ENCODE results near the gene PPM1H. TPM values are rescaled to one million over a fixed set of nuclear protein-coding genes. Genes with fewer than 3 reads are reported as not detected.

PPM1H gene
- total and polyA plus RNA-seq, 2 donors (not counting 1 experiment from before 2014, with no cell fraction given) = 0.01 TPM; not detected in 1

DNA sequence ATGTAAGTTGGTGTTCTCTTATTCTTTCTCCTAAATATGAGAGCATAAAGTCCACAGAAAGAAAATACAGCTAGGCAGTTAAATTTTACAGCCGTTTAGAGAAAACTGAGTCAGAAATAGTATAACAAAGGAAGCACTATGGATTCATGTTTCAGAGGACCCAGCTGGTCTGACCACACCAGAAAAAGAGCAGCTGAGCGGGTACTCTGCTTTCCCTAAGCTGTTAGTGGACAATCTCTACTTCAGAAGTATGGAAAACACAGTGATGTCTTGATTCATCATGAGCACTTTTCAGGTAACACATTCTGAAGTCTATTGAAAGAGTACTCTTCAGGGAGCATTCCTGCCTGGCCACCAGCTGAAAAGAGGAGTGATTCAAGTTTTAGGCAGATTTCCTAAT is 12.4 kb downstream of the PPM1H start:
- ChIA-PET CTCF (no interaction called here), POLR2A (no interaction called here)
- Histone ChIP-seq H3K79me2 (ENCODE audit: control insufficient read depth, insufficient read depth, low read length) (no peaks in the 10 kb centered on the region), H4K20me1 (ENCODE audit: control insufficient read depth, insufficient read depth, low read length, poor library complexity, severe bottlenecking) (no peaks in the 10 kb centered on the region), H3K4me1 (ENCODE audit: control insufficient read depth in 2 of 2, insufficient read depth in 2 of 2, low read length in 2 of 2) (no peaks in the 10 kb centered on the region), H3K9me3 (ENCODE audit: control extremely low read depth in 1 of 3, control insufficient read depth in 2 of 3, insufficient read depth in 1 of 3, low read length in 2 of 3) (no peaks in the 10 kb centered on the region), H3K4me2 (replicated peaks; ENCODE audit: low read depth, low read length, poor library complexity, severe bottlenecking) (no peak overlapping the region), H3K27me3 (replicated peaks in 1 of 4; ENCODE audit: control extremely low read depth in 1 of 4, control insufficient read depth in 3 of 4, insufficient read depth in 4 of 4, low read length in 3 of 4) (no peaks in the 10 kb centered on the region), H3K36me3 (replicated peaks in 1 of 2; ENCODE audit: control extremely low read depth in 1 of 2, control insufficient read depth in 1 of 2, extremely low read depth in 1 of 2, insufficient read depth in 2 of 2, low read length in 1 of 2) (no peaks in the 10 kb centered on the region), H3K4me3 (ENCODE audit: control extremely low read depth in 1 of 5, extremely low read depth in 1 of 5, insufficient read depth in 1 of 5, low read depth in 2 of 5, low read length in 4 of 5) (no peak overlapping the region), H3K9ac (ENCODE audit: low read length) (no peak overlapping the region), H2AFZ (ENCODE audit: insufficient read depth, low read depth, low read length, poor library complexity, severe bottlenecking) (no peak overlapping the region), H3K27ac (ENCODE audit: low read length in 2 of 2) (no peak overlapping the region)
- no peak overlapping the region for H3K4me3 Mint-ChIP-seq
- H3K27ac Mint-ChIP-seq = no peak overlapping the region
- no peaks in the 10 kb centered on the region for H3K9me3 Mint-ChIP-seq (ENCODE audit: insufficient read depth)
- H3K27me3 Mint-ChIP-seq = peaks cover 10% of the 10 kb centered on the region
- TF ChIP-seq, protein P1, sequence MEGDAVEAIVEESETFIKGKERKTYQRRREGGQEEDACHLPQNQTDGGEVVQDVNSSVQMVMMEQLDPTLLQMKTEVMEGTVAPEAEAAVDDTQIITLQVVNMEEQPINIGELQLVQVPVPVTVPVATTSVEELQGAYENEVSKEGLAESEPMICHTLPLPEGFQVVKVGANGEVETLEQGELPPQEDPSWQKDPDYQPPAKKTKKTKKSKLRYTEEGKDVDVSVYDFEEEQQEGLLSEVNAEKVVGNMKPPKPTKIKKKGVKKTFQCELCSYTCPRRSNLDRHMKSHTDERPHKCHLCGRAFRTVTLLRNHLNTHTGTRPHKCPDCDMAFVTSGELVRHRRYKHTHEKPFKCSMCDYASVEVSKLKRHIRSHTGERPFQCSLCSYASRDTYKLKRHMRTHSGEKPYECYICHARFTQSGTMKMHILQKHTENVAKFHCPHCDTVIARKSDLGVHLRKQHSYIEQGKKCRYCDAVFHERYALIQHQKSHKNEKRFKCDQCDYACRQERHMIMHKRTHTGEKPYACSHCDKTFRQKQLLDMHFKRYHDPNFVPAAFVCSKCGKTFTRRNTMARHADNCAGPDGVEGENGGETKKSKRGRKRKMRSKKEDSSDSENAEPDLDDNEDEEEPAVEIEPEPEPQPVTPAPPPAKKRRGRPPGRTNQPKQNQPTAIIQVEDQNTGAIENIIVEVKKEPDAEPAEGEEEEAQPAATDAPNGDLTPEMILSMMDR (IDR thresholded peaks at IDR 0.05) = no peak
- no peak for TF ChIP-seq EZH2 (IDR thresholded peaks at IDR 0.05; ENCODE audit: borderline replicate concordance, insufficient read depth, low read depth, low read length, poor library complexity, severe bottlenecking)
- ATAC-seq (ENCODE audit: low read depth) = no peak
- DNase-seq = no peak
- intact Hi-C loops (cut with micrococcal nuclease) = no loop called here
- 86% methylated on average over 1 of the region's 2 CpGs for WGBS (ENCODE audit: insufficient coverage)
- H3K4me1 Mint-ChIP-seq = no peaks in the 10 kb centered on the region

GRCh38 chr12:62919838-62920237 is 15.1 kb downstream of the PPM1H start:
- intact Hi-C loops (cut with micrococcal nuclease) = loop anchor here (10.0 kb wide), 1 partner anchor 1545 kb away; no protein-coding TSS in a partner anchor
- H3K27ac ChIP-seq (ENCODE audit: low read length in 2 of 2) = no peak overlapping the region
- no peaks in the 10 kb centered on the region for H3K79me2 ChIP-seq (ENCODE audit: control insufficient read depth, insufficient read depth, low read length)
- Mint-ChIP-seq H3K27ac (no peak overlapping the region), H3K27me3 (peaks cover 10% of the 10 kb centered on the region), H3K4me1 (no peaks in the 10 kb centered on the region), H3K4me3 (no peak overlapping the region), H3K9me3 (ENCODE audit: insufficient read depth) (no peaks in the 10 kb centered on the region)
- no peak overlapping the region for H2AFZ ChIP-seq (ENCODE audit: insufficient read depth, low read depth, low read length, poor library complexity, severe bottlenecking)
- ATAC-seq (ENCODE audit: low read depth) (no peak), DNase-seq (no peak)
- H3K4me1 ChIP-seq (ENCODE audit: control insufficient read depth in 2 of 2, insufficient read depth in 2 of 2, low read length in 2 of 2) = no peaks in the 10 kb centered on the region
- TF ChIP-seq EZH2 (IDR thresholded peaks at IDR 0.05; ENCODE audit: borderline replicate concordance, insufficient read depth, low read depth, low read length, poor library complexity, severe bottlenecking) = no peak
- TF ChIP-seq, protein P1 (IDR thresholded peaks at IDR 0.05) = no peak
- H4K20me1 ChIP-seq (ENCODE audit: control insufficient read depth, insufficient read depth, low read length, poor library complexity, severe bottlenecking) = no peaks in the 10 kb centered on the region
- POLR2A ChIA-PET = no interaction called here
- no peaks in the 10 kb centered on the region for H3K27me3 ChIP-seq (replicated peaks in 1 of 4; ENCODE audit: control extremely low read depth in 1 of 4, control insufficient read depth in 3 of 4, insufficient read depth in 4 of 4, low read length in 3 of 4)
- 33% methylated on average over 2 of the region's 2 CpGs for WGBS (ENCODE audit: insufficient coverage)
- H3K9me3 ChIP-seq (ENCODE audit: control extremely low read depth in 1 of 3, control insufficient read depth in 2 of 3, insufficient read depth in 1 of 3, low read length in 2 of 3) = no peaks in the 10 kb centered on the region
- no peak overlapping the region for H3K4me3 ChIP-seq (ENCODE audit: control extremely low read depth in 1 of 5, extremely low read depth in 1 of 5, insufficient read depth in 1 of 5, low read depth in 2 of 5, low read length in 4 of 5)
- no peak overlapping the region for H3K4me2 ChIP-seq (replicated peaks; ENCODE audit: low read depth, low read length, poor library complexity, severe bottlenecking)
- CTCF ChIA-PET = no interaction called here
- H3K9ac ChIP-seq (ENCODE audit: low read length) = no peak overlapping the region
- H3K36me3 ChIP-seq (replicated peaks in 1 of 2; ENCODE audit: control extremely low read depth in 1 of 2, control insufficient read depth in 1 of 2, extremely low read depth in 1 of 2, insufficient read depth in 2 of 2, low read length in 1 of 2) = no peaks in the 10 kb centered on the region

All from B cell (primary cell).